IPS-18a (cell line): ENCODE results near the gene MMP27.

Experiments used
- H3K27ac ChIP-seq: one replicate; pipeline ENCODE4 v1.5.1; 2013; ENCODE audit warnings: low read length
- H3K27me3 ChIP-seq: one replicate; pipeline ENCODE4 v1.6.1; 2013; ENCODE audit warnings: mild to moderate bottlenecking, low read length; ENCODE audit not compliant: control insufficient read depth, insufficient read depth
- H3K36me3 ChIP-seq: one replicate; pipeline ENCODE4 v1.6.1; 2013; ENCODE audit warnings: low read depth, low read length; ENCODE audit not compliant: control insufficient read depth
- H3K4me1 ChIP-seq: one replicate; pipeline ENCODE4 v1.6.1; 2013; ENCODE audit warnings: low read depth, low read length; ENCODE audit not compliant: control insufficient read depth
- H3K4me3 ChIP-seq: one replicate; pipeline ENCODE4 v1.5.1; 2013; ENCODE audit warnings: low read length
- H3K9ac ChIP-seq: one replicate; pipeline ENCODE4 v1.6.1; 2013; ENCODE audit warnings: mild to moderate bottlenecking, low read length, moderate library complexity
- H3K9me3 ChIP-seq: one replicate; pipeline ENCODE4 v1.6.1; 2013; ENCODE audit warnings: low read depth, low read length; ENCODE audit not compliant: control insufficient read depth

The MMP27 gene

DNA sequence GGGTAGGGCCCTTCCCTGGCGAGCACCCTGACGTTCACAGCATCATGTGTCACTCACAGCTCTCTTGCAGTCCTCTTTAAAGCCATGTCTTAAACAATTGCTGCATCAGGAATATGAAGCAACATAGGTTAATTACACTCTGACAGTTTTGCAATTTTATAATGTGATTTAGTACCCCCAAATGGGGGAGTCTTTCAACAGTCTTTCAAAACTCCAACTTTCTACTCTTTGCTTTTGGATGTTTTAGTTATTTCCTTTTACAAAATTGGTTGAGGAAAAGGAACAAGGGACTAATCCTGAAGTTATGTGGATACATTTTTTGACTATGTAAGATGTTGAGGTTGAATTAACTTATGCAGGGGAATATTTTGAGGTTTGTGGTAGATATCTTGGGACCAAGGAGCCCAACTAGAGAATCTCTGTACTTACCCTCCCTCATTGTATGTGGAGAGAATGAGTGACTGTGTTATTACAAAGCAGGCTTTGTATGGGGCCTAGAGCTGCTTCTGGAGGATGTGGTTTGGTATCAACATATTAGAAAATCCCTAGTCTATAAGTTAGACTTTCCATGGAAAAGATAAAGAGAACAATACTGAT is 19.4 kb upstream of the MMP27 start, which contains the start of gene MMP8:
Gene MMP8 (minus strand): TSS at position 51 of the 597 bp plus-strand sequence. CDS start 99 bp downstream, outside the sequence.
- no peaks in the 10 kb centered on the region for H3K9me3 ChIP-seq
- H3K9ac ChIP-seq, result no peak within 1 kb of the TSS
- H3K36me3 ChIP-seq, result no peaks in the 10 kb centered on the region
- no peaks in the 10 kb centered on the region for H3K27me3 ChIP-seq
- no peaks in the 10 kb centered on the region for H3K4me1 ChIP-seq
- H3K27ac ChIP-seq, result no peak within 1 kb of the TSS
- no peak within 1 kb of the TSS for H3K4me3 ChIP-seq

DNA sequence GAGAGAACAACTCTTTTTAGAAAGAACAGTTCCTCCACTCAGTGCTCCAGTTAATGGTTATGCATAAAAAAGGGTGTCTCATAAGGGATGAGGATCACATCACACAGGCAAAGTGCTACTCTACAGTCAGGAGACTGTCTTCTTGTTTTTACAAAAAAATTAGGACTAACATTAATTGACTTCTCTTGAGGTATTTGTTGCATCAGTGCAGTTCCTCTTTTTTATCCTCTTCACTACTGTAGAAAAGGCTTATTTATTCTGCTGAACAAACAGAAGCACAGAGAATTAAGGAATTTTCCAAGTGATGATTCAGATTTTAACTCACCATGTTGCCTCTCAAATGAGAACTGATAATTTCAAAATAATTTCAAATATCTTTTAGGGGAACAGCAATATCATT is 17.3 kb upstream of the MMP27 start:
- Histone ChIP-seq H3K4me1 (no peaks in the 10 kb centered on the region), H3K27ac (no peak overlapping the region), H3K4me3 (no peak overlapping the region), H3K9ac (no peak overlapping the region), H3K9me3 (no peaks in the 10 kb centered on the region), H3K27me3 (no peaks in the 10 kb centered on the region), H3K36me3 (no peaks in the 10 kb centered on the region)

DNA sequence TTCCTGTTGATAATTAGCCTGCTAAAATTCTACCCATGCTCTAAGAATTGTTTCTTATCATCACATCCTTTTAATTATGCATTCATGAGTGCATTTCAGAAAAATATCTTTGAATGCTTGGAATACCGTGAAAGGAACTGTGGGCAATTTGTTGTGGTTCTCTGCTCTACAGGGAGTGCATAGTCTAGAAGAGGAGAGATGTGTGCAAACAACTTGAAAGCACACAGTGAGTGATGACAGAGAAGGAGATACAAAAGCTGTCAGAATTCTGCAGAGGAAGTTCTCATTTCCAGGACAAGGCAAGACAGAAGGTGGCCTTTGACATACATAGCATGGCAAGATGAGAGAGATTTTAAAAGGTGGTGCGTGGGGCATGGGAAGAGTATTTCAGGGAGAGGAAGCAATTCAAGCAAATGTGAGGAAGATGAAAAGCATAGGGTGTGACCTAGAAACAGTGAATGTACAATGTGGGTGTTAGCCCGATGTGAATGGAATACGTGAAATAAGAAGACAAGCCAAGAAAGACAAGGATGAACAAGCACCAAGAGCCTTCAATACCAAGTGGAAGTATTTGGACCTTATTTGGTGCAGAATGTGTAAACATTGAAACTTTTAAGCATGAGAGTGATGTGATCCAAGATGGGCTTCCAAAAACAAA is 14.2 kb upstream of the MMP27 start:
- Histone ChIP-seq H3K4me3 (no peak overlapping the region), H3K36me3 (no peaks in the 10 kb centered on the region), H3K9me3 (no peaks in the 10 kb centered on the region), H3K27ac (no peak overlapping the region), H3K4me1 (no peaks in the 10 kb centered on the region), H3K27me3 (no peaks in the 10 kb centered on the region), H3K9ac (no peak overlapping the region)

DNA sequence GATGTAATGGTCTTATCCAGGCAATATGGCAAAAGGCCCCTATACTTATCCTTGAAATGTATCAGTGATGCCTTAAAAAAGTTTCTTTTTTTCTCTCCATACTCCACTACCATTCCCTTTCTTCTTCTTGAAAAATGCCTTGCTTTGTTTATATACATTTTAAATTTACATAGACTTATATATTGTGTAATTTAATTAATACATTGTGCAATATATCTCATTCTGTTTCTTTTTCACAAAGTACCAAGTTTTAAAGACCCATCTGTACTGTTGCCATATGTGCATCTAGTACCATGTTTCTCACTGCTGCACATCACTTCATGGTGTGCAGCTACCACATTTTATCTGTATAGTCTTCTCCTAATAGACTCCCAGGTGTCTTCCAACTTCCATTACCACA is 11.7 kb upstream of the MMP27 start:
- Histone ChIP-seq H3K9me3 (no peaks in the 10 kb centered on the region), H3K9ac (no peak overlapping the region), H3K27me3 (no peaks in the 10 kb centered on the region), H3K4me3 (no peak overlapping the region), H3K27ac (no peak overlapping the region), H3K36me3 (no peaks in the 10 kb centered on the region), H3K4me1 (no peaks in the 10 kb centered on the region)

DNA sequence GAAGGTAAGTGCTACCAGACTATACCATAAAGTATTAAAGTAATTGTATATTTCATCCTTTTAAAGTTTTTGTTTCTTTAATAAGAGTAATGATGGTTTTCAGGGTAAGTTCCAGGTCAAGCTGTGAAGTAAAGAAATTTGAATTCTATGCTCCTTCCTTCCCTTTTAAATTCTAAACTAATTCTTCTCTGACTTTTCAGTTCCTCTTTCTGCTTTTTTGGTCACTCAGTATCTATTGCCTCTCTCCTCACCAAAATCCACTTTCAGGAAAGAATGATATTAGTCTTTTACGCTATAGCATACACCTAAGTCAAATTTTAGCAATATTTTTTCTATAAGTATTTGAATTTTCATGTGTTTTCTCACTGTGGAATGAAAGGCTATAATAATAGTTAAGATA is 11.0 kb upstream of the MMP27 start:
- Histone ChIP-seq H3K4me1 (no peaks in the 10 kb centered on the region), H3K9ac (no peak overlapping the region), H3K4me3 (no peak overlapping the region), H3K27ac (no peak overlapping the region), H3K36me3 (no peaks in the 10 kb centered on the region), H3K27me3 (no peaks in the 10 kb centered on the region), H3K9me3 (no peaks in the 10 kb centered on the region)

DNA sequence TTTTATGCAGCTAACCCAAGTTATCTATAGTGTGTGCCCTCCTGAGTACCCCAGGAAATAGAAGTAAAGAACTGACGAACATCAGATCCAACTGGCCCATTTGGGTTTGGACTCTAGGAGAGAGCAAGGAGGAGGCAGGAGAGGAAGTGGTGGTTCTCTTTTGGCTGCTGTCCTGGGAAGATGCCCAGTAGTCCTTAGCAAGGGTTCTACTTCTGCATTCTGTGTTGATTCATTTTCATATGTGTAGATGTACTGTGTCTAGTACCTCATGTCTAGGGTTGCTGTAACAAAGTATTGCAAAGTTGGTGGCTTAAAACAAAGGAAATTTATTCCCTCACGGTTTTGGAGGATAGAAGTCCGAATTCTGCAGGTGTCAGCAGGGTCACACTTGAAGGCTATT is 6.6 kb upstream of the MMP27 start:
- H3K27me3 ChIP-seq, result no peaks in the 10 kb centered on the region
- H3K27ac ChIP-seq, result no peak overlapping the region
- H3K9ac ChIP-seq, result no peak overlapping the region
- no peaks in the 10 kb centered on the region for H3K4me1 ChIP-seq
- no peak overlapping the region for H3K4me3 ChIP-seq
- no peaks in the 10 kb centered on the region for H3K36me3 ChIP-seq
- H3K9me3 ChIP-seq, result no peaks in the 10 kb centered on the region

DNA sequence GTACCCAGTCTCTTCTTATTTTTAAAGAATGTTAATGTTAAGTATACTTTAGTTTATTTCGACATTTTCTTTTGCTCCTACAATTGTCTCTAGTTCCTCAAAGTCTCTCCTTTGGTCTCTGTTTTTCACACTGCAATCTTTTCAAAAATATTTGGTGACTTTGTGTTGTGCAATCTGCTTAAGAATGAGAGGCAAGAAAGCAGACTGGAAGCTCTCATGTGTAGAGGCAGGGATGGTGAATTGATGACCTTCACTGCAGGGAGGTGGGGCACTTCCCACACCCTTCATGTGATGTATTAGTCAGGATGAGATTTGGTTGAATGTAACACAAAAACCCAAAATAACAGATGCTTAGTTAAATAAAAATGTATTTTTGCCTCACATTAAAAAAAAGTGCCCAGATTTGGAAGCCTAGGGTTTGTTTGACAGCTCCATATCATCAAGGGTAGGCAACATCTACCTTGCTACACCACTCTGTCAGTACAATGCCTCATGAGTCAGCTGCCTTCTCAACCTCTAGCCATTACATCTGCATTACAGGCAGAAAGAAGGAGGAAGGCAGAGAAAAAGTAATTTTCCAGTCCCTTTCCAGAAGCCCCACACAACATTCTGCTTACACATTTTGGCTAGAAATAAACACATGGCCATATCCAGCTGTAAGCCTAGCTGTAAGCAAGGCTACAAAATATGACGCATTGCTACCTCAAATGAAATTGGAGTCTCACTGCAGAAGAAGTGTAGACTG is 3.8 kb upstream of the MMP27 start:
- no peak overlapping the region for H3K27ac ChIP-seq
- H3K27me3 ChIP-seq, result no peaks in the 10 kb centered on the region
- H3K4me1 ChIP-seq, result no peaks in the 10 kb centered on the region
- H3K9me3 ChIP-seq, result no peaks in the 10 kb centered on the region
- H3K4me3 ChIP-seq, result no peak overlapping the region
- no peak overlapping the region for H3K9ac ChIP-seq
- H3K36me3 ChIP-seq, result no peaks in the 10 kb centered on the region

DNA sequence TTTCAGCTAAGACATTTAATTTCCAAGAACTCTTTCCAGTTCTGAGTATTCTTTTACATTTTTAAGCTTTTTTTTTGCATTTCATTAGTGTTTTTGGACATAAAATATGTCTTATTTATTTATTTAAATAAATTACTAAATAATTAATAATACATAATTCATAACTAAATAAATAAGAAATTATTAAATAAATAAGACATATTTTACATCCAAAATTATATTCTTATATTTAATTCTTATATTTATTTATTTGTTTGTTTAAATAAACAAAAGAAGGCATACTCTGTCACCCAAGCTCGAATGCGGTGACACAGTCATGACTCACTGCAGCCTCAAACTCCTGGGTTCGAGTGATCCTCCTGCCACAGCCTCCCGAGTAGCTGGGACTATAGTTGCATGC is 3.1 kb upstream of the MMP27 start:
- no peak overlapping the region for H3K9ac ChIP-seq
- H3K9me3 ChIP-seq, result no peaks in the 10 kb centered on the region
- no peaks in the 10 kb centered on the region for H3K4me1 ChIP-seq
- no peak overlapping the region for H3K27ac ChIP-seq
- no peak overlapping the region for H3K4me3 ChIP-seq
- no peaks in the 10 kb centered on the region for H3K27me3 ChIP-seq
- H3K36me3 ChIP-seq, result no peaks in the 10 kb centered on the region

DNA sequence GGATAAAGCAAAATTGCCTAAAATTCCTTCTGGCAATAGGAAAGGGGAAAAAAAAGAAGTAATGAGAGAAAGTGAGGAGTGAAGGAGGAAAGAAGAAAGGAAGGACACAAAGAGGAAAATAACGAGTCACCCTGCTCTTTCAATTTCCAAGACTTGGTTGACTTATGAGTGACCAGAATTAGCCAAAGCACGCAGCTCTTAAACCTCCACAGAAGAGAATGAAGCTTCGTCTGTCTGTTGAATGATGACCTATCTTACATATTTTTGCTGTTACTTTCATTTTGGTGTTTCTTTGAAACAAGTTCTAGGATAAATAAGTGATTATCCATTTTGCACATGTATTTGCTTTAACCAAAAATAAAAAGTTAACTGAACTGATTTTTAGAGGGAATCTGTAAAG is 728 bp downstream of the MMP27 start:
- H3K9ac ChIP-seq, result no peak overlapping the region
- H3K27me3 ChIP-seq, result no peaks in the 10 kb centered on the region
- no peak overlapping the region for H3K27ac ChIP-seq
- H3K4me1 ChIP-seq, result no peaks in the 10 kb centered on the region
- H3K9me3 ChIP-seq, result no peaks in the 10 kb centered on the region
- no peaks in the 10 kb centered on the region for H3K36me3 ChIP-seq
- no peak overlapping the region for H3K4me3 ChIP-seq

DNA sequence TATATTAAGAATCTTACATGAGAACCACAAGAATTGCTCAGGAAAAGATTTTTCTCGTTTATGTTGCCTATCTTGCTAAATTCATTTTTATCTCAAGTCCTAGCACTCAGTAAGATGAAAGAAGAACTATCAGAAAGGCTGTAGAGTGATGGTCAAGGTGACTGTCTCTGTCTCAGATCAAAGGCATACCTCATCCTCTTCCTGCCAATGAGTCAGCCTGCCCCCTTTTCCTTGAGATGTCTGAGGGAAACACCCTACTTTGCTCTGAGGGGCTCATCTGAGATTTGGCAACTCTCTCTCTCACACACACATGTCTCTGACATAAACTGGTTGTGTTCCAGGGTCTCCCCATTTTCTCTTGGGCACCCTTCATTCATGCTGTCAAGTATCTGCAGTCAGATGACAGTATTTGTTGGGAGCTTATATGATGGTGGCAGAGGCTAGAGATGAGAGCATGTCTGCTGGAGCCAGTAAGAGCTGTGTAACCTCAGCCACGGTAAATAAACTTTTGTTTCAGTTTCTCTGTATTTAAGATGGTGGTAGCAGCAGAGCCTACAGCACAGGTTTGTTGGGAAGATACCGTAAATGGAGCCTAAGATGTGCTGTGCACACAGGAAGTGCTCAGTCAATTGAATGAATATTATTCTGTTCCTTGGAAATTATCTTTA is 1.6 kb downstream of the MMP27 start:
- no peak overlapping the region for H3K4me3 ChIP-seq
- H3K4me1 ChIP-seq, result no peaks in the 10 kb centered on the region
- no peak overlapping the region for H3K27ac ChIP-seq
- no peaks in the 10 kb centered on the region for H3K36me3 ChIP-seq
- no peaks in the 10 kb centered on the region for H3K27me3 ChIP-seq
- no peaks in the 10 kb centered on the region for H3K9me3 ChIP-seq
- H3K9ac ChIP-seq, result no peak overlapping the region

DNA sequence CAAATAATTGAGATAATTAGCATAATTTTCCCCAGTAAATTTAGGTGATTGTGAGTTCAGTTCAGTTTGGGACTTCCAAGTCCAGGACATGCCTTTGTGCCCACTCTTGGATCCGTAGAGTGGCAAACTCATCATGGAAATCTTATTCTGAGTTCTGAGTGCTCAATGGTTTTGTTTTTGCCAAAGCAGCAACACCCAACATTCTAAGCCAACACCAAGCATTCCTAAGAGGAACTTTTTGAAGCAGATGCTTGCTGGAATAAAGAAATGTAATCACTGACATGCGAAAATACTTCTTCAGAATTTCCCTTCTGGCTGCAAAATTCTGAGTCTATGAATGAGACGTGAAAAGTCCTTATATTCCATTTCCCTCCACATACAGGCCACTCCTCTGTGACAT is 10.4 kb downstream of the MMP27 start:
- H3K4me1 ChIP-seq, result no peaks in the 10 kb centered on the region
- H3K27ac ChIP-seq, result no peak overlapping the region
- no peaks in the 10 kb centered on the region for H3K27me3 ChIP-seq
- H3K9me3 ChIP-seq, result no peaks in the 10 kb centered on the region
- H3K4me3 ChIP-seq, result no peak overlapping the region
- no peak overlapping the region for H3K9ac ChIP-seq
- no peaks in the 10 kb centered on the region for H3K36me3 ChIP-seq
